AG08395 (cell line): Measurements from ENCODE around the gene TAAR9.
"Not testable (repeated sequence)": the region's sequence is repeated elsewhere in the genome, so short reads cannot be mapped to it uniquely, and the experiment has no call there.

Experiments used
- DNase-seq: peaks from one replicate; pipeline ENCODE4 v3.0.0; 2012; ENCODE audit warnings: mixed read lengths, low spot score

The TAAR9 gene

GRCh38 chr6:132515386-132515785, 22.7 kb upstream of the TAAR9 start:
- no peak for DNase-seq

GRCh38 chr6:132520953-132521352, 17.1 kb upstream of the TAAR9 start:
- DNase-seq = no peak

GRCh38 chr6:132524646-132525045, 13.4 kb upstream of the TAAR9 start:
- DNase-seq = no peak

GRCh38 chr6:132525866-132526265, 12.2 kb upstream of the TAAR9 start:
- no peak for DNase-seq

DNA sequence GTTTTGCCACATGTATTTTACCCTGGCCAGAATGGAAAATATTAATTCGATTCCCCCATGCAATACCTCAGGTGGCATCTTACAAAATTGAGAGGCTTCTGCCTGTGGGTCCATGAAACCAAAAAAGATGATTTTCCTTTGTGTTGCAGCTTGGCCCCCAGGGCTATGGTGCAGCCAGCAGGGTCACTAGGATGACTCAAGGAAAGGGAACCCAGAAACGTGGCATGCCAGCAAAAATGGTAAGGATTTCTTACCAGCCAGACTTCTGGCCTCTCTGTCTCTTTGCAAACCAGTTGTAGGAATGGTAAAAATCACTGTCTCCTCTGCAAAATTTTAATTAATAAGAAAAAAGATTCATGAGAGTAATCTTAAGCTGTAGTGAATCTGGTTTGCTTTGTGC, 11.6 kb upstream of the TAAR9 start:
- no peak for DNase-seq

DNA sequence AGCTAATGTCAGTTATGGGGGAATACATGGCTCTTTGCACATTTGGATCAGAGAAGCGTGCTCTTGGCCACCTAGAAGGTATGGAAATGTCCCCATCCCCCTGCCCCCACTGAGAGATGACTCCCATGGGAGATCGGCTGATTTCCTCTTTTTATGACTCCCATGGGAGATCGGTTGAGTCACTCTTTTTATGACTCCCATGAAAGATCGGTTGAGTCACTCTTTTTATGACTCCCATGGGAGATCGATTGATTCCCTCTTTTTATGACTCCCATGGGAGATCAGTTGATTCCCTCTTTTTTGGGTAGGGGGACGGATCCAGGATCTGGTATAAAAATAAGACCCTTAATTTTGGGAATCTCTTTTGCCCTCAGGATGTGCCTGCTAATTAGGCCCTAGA, 10.3 kb upstream of the TAAR9 start:
- no peak for DNase-seq

DNA sequence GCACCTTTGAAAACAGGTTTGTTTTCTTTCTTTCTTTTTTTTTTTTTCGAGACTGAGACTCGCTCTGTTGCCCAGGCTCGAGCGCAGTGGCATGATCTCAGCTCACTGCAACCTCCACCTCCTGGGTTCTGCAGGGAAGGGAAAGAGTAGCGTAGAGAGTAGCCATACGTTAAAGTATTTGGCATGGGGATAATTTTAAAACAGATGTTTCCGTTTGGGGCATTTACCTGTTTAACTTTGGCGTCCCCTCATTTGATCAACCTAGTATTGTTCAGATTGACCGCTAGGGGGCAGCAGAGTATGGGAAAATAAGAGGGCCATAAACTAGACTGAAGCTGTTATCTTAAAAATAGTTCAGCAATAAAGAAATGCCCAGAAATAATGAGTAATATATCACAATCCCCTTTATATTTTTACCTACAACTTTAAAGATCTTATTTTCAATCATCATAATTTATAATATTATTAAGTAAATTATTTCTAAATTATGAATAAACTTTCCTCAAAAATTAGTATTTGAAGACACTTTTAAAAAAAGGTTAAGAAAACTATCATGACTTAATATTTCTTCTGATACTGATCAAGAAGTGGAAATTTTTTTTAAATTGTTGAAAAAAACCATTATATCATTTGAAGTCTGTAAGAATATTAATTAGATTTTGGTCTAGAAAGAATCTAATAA, 7.6 kb upstream of the TAAR9 start:
- peak; percentile 46 for DNase-seq

GRCh38 chr6:132534546-132534945, 3.5 kb upstream of the TAAR9 start:
- DNase-seq = not testable (repeated sequence)

DNA sequence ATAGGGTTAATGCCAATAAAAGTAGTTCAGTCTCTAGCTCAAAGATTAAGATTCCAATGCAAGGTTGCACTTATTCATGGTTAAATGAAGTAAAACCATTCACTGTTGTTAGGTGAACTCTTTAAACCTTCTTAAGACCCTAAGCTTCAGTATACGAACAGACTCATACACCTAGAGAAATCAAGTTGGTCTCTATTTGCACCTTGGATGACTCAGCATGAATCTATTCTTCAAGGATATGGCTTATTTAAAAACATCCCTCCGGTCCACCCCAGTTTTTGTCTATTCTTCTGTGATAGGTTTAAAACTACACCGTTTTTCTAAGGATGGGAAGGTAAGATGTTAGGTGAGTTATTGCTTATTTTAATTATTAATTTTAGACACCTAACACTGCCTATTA, 932 bp upstream of the TAAR9 start:
- DNase-seq = no peak

GRCh38 chr6:132544826-132545225, 6.7 kb downstream of the TAAR9 start:
- no peak for DNase-seq

DNA sequence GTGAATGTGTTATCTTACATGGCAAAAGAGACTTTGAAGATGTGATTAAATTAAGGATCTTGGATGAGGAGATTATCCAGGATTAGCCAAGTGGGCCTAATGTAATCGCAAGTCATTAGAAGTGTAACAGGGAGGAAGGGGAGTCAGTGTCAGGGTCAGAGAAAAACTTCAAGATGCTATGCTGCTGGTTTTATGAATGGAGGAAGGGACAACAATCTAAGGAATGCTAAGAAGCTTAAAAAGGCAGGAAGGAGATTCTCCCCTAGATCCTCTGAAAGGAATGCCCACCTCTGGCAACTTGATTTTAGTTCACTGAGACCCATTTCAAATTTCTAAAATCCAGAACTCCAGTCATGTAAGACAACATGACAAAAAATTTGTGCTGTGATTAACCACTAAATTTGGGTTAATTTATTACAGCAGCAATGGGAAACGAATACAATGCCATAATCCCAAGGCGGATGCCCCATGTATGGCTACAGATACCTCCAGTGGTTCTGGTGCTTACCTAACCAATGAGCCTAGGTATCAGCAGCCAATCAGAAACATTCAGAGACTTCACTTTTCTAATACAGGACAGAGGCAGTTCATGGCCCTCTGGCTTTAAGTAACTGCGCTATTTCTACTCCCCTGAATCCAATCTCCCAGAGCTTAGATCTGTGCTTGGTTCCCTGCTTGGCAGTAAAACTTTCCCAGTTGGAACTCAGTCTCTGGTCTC, 10.8 kb downstream of the TAAR9 start:
- DNase-seq = no peak

DNA sequence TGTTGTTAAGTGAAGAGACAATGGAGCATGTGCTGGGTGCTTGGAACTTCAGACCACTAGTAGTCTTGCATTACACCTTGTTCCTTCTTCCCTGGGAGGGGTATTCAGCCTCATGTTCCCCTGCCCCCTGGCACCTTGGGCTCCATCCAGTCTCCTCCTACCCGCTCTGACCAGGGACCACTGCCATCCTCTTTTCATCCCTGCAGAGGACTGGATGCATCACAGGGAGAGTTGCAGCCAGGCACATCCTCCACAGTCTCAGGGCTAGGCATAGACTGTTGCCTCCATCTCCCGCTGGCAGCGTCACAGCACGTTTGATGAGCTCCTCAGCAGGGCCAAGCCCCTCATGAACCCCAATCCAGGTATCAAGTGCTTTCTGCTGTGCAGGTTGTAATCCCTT, 13.1 kb downstream of the TAAR9 start:
- no peak for DNase-seq

DNA sequence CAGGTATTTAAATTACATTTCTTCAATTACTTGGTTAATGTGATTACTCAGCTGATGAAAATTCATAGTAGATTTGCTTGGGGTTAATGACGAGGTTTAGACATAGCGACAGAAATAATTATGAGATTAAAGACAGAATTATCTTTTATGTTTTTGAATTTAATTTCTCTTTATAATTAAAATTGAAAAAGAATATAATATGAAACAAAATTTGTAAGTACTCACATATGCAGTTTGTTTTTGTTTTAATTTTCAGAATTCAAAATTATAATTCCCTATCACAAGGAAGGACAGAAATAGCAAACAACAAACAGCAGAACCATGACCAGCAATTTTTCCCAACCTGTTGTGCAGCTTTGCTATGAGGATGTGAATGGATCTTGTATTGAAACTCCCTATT, 14.3 kb downstream of the TAAR9 start, which contains the start of gene TAAR8:
Gene TAAR8, plus strand, starts transcription at position 301 of the 400 bp plus-strand sequence. Its CDS starts 21 bp downstream, at position 322.
- no peak for DNase-seq

- not testable (repeated sequence) for DNase-seq
Observed at GRCh38 chr6:132560087-132560486, 22.0 kb downstream of the TAAR9 start.

DNA sequence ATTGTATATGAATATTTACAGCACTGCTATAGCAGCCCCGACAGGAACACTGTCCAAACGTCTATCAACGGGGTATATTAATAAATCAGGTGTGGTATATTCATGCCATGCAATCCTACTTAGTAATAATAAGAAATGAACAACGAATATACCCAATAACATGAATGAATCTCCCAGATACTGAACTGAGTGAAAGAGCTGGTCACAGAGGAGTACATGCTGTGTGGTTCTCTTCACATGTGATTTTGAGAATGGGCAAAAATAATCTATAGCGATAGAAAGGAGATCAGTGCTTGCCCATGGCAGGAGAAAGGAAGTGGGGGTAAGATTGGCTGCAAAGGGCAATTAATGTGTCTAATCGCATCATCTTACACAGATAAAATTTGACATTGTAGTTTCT, 28.3 kb downstream of the TAAR9 start:
- no peak for DNase-seq

DNA sequence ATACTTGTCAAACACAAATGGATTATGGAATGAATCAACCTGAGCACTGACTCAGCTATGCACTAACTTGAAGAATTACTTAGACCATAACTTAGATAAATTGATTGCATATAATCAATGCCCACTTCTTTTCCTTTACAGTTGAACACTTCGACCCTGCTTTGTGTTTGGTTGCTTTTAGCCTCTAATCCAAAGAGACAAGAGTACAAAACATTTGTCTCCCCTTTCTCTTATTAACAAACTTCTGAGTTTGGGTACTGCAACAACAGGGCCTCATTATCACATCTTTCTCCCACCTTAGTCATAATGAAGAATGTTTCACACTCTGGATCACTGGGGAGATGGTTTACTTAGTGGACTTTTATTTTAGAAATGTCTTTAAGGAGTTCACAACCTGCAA, 29.5 kb downstream of the TAAR9 start:
- no peak for DNase-seq

- DNase-seq = no peak
Observed at GRCh38 chr6:132568611-132569010, 30.5 kb downstream of the TAAR9 start.

DNA sequence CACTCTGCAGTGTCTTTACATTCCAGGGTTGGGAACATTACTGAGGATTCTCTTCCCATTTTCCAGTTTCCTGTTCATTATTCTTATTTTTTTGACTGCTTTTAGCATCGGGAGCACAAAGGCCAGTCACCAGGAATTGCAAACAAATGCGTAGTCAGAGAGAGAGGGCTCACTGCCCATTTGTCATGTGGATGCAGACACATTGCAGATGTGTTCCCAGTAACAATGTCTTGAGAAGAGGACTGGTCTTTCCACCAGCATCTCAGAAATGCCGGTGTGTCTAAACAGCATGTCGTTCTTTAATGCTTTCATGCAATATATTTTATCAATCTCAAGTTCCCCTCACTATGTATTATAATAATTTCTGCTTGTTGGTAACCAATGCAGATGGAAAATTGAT, 31.1 kb downstream of the TAAR9 start:
- DNase-seq = no peak

DNA sequence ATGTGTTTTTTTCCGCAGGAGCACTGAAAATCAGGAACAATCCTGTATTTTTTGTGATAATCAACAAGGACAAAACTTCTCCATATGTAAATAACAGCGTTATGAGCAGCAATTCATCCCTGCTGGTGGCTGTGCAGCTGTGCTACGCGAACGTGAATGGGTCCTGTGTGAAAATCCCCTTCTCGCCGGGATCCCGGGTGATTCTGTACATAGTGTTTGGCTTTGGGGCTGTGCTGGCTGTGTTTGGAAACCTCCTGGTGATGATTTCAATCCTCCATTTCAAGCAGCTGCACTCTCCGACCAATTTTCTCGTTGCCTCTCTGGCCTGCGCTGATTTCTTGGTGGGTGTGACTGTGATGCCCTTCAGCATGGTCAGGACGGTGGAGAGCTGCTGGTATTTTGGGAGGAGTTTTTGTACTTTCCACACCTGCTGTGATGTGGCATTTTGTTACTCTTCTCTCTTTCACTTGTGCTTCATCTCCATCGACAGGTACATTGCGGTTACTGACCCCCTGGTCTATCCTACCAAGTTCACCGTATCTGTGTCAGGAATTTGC, 32.2 kb downstream of the TAAR9 start, which contains the start of gene TAAR6:
Gene TAAR6, plus strand, starts transcription at position 102 of the 557 bp plus-strand sequence. Its CDS starts 0 bp downstream, at position 102.
- no peak for DNase-seq

DNA sequence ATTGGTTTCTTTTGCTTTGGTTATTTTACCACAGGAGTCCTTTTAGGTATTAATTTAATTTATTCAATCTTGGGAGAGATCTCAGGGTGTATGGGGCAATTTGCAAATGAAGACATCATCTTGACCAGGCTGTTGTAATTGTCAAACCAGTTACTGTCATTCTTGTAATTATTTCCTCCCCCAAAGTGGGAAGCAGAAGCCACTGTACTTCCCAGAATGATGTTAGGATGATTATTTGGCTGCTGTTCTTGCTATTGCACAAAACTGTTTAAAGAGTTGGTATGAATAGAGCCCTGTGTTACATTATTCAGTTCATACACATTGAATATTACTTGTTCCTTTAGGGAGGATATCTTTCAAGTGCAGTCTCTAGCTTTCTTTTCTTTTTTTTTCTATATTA, 33.7 kb downstream of the TAAR9 start:
- DNase-seq = no peak

DNA sequence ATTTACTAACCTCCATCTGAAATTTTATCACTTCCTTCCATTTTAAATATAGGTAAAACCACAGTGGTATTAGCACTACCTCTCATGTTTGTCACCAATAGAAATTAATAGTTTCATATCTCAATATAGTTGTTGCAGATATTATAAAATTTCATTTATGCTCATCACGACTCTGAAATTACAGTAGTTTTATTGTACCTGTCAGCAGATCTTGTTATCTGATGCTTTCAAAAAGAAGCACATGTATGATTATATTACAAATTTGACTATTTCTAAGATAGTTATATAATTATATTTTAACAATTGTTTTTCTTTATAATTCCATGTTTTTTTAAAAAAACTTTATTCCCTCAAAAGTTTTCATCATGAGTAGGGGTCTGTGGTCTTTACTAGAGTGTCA, 46.6 kb downstream of the TAAR9 start:
- DNase-seq = no peak

DNA sequence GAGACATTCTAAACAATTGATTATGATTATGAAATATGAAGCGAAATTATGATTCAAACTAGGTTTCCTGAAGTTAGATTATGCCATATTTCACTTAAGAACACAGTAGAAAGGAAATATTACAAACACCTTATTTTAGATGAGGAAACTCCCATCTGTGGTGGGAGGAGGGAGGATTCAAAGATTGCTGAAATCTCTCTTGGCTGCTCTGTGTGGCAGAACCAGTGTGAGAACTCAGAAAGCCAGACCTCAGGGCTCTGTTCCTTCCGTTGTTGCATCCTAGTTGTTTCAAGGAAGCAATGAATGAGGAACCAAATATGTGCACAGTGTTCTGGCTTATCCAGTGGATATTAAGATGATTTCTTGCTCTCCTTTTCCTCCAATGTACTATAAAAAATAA, 49.3 kb downstream of the TAAR9 start:
- no peak for DNase-seq
